MM.1S (cell line): ENCODE measurements around the gene CISD3.

Experiments
- CTCF ChIP-seq: fragments of 300-600 bp; sonication (generic); IDR thresholded peaks from 2 replicates; pipeline ENCODE4 v1.5.1; 2016; ENCODE audit warnings: antibody characterized with exemption, low read length, mixed read lengths
- EZH2 ChIP-seq: fragments of 300-600 bp; sonication (generic); optimal IDR thresholded peaks from 2 replicates; pipeline ENCODE3; 2017; ENCODE audit warnings: low read depth, mild to moderate bottlenecking, antibody characterized with exemption, low read length, mixed read lengths
- EZH2phosphoT487 ChIP-seq: fragments of 300-600 bp; sonication (generic); IDR thresholded peaks from 2 replicates; pipeline ENCODE4 v1.6.1; 2018; ENCODE audit warnings: antibody characterized with exemption, low read length

DNA sequence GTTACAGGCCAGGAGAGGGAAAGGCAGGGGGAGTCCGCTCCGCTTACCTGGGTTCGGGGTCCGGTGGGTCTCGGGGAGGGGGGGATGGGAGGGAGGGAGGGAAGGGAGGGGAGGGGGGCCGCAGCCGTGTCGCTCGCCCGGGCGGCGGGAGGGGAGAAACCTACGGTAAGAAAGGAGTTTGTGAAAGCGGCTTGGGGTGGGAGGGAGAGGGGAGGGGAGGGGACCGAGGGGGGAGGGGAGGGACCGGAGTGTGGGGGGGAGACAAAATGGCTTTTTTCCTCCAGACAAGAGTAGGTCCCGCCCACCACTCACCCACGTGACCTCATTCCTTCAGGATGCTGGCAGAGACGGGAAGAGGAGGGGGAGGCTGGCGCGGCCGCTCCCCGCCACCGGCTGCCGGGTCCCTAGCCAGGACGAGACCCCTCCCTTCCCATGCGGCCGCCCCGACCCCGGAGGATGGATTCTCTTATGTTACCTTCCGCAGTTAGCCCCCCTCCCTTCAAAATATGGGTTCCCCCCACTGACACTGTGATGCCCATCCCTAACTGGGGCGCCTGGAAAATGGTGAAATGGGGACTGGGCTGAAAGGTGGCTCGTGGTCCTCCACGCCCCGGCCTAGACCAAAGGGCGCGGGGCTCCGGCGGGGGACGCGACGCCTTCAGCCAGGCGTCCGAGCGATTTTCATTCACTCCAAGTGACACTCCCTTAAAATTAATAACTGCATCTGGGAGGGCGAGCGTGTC is 18.2 kb downstream of the CISD3 start, which contains the start of gene PCGF2:
- no peak for TF ChIP-seq CTCF
- no peak for TF ChIP-seq EZH2
- no peak for TF ChIP-seq EZH2phosphoT487
